HepG2 (cell line): Measurements from ENCODE around the gene B4GALT1. TPM values are rescaled to one million over a fixed set of nuclear protein-coding genes. Genes with fewer than 3 reads are reported as not detected.

Experiments used
- AGO2 ChIP-seq: fragments of 200-400 bp; formaldehyde crosslinking; optimal IDR thresholded peaks from 2 replicates; pipeline ENCODE3; 2017; ENCODE audit warnings: mild to moderate bottlenecking, low read depth, low read length, moderate library complexity
- AHDC1 ChIP-seq: sonication (generic); formaldehyde crosslinking; IDR thresholded peaks from 2 replicates; pipeline ENCODE4 v1.5.1; 2020; ENCODE audit warnings: mild to moderate bottlenecking, missing genetic modification reagents, borderline replicate concordance
- E2F5 ChIP-seq: sonication (generic); formaldehyde crosslinking; conservative IDR thresholded peaks from 2 replicates; pipeline ENCODE4 v1.4.0; 2020; ENCODE audit warnings: missing genetic modification reagents
- NR3C1 ChIP-seq: sonication (generic); formaldehyde crosslinking; IDR thresholded peaks from 2 replicates; pipeline ENCODE4 v1.4.0; 2020; ENCODE audit warnings: missing genetic modification reagents
- USF2 ChIP-seq, 2 experiments: sonication (generic) in 1 of 2; formaldehyde crosslinking in 1 of 2; IDR thresholded peaks; 2 replicates each; pipeline versions ENCODE4 v1.5.1 to v1.6.1; 2011 to 2020; ENCODE audit warnings: borderline replicate concordance in 1 of 2, low read depth in 1 of 2, low read length in 1 of 2, mild to moderate bottlenecking in 1 of 2, missing genetic modification reagents in 1 of 2, moderate library complexity in 1 of 2
- ZNF276 ChIP-seq: sonication (generic); formaldehyde crosslinking; IDR thresholded peaks from 2 replicates; pipeline ENCODE4 v1.4.0; 2020; ENCODE audit warnings: mild to moderate bottlenecking, low read depth, missing genetic modification reagents
- ZNF329 ChIP-seq: sonication (generic); formaldehyde crosslinking; IDR thresholded peaks from 2 replicates; pipeline ENCODE4 v1.9.0; 2021; ENCODE audit warnings: low read depth, mild to moderate bottlenecking, missing genetic modification reagents
- ZNF549 ChIP-seq: sonication (generic); formaldehyde crosslinking; IDR thresholded peaks from 2 replicates; pipeline ENCODE4 v1.5.0; 2020; ENCODE audit warnings: missing genetic modification reagents
- ZNF678 ChIP-seq: sonication (generic); formaldehyde crosslinking; IDR thresholded peaks from 2 replicates; pipeline ENCODE4 v1.4.0; 2020; ENCODE audit warnings: mild to moderate bottlenecking, missing genetic modification reagents
- ZNF878 ChIP-seq: sonication (generic); formaldehyde crosslinking; IDR thresholded peaks from 2 replicates; pipeline ENCODE4 v1.8.1; 2023; ENCODE audit warnings: mild to moderate bottlenecking, missing genetic modification reagents, moderate library complexity
- polyA plus RNA-seq, 8 experiments: library from polyadenylated mRNA; depleted of rRNA in 3 of 8; stranded (reverse) in 7 of 8; unstranded in 1 of 8; fragments of >200 nt; fragmentation: Illumina TruSeq in 4 of 8; extraction: Trizol in 4 of 8; gene quantifications; 2 replicates each; pipeline versions ENCODE4 v1.2.1 to v1.2.3, GENCODE V29; 2011 to 2016; ENCODE audit warnings: low read depth in 4 of 8, missing spikeins in 1 of 8, mixed read lengths in 1 of 8; ENCODE audit not compliant: insufficient read depth in 1 of 8
- total RNA-seq, 5 experiments: library from RNA; depleted of rRNA; stranded (reverse); fragments of >200 nt; fragmentation: Illumina TruSeq; extraction: Trizol; gene quantifications; 2 replicates each; pipeline ENCODE4 v1.2.3, GENCODE V29; 2016; ENCODE audit warnings: low read depth in 1 of 5

B4GALT1 gene
- total and polyA plus RNA-seq, 2 of the 13 experiments (the other 11 are each of a cell fraction or from before 2014, with no cell fraction given), result 15.7 to 33.5 TPM

- peak; percentile 79; the same call in 1 of the 2 replicates for TF ChIP-seq AHDC1
- peak; percentile 51; the same call in 1 of the 2 replicates for TF ChIP-seq USF2 (IDR thresholded peaks at IDR 0.05; ENCODE audit: low read depth, low read length)
- TF ChIP-seq USF2 (CRISPR knock-in tag; IDR thresholded peaks at IDR 0.05; ENCODE audit: borderline replicate concordance), result peak; percentile 64; the same call in 1 of the 2 replicates
- no peak; the same call in 1 of the 2 replicates for TF ChIP-seq ZNF329
- peak; percentile 73; the same call in 1 of the 2 replicates for TF ChIP-seq ZNF878 (CRISPR knock-in tag)
- peak; percentile 88; the same call in 1 of the 2 replicates for TF ChIP-seq ZNF678 (CRISPR knock-in tag)
- TF ChIP-seq ZNF276 (CRISPR knock-in tag), result peak; percentile 86
- no peak for TF ChIP-seq NR3C1
- TF ChIP-seq ZNF549 (CRISPR knock-in tag), result no peak
- TF ChIP-seq AGO2, result no peak
- no peak for TF ChIP-seq E2F5
Measured at GRCh38 chr9:33139421-33140228, 27.5 kb downstream of the B4GALT1 start (continued).
